CD4-positive, alpha-beta T cell treated with Interleukin-1 beta for 1 hour (primary cell): ENCODE results near the gene ABCA4.
"Not testable (repeated sequence)": the region's sequence is repeated elsewhere in the genome, so short reads cannot be mapped to it uniquely, and the experiment has no call there.

ENCODE experiments used
- DNase-seq, 2 donors: peaks; one replicate each; pipeline ENCODE4 v3.0.0-alpha.2; 2020 to 2022

ABCA4 gene

GRCh38 chr1:94120991-94121390, at the start of gene ABCA4:
TSS of gene ABCA4 (minus strand) at chr1:94121148. CDS start at chr1:94121045, 103 bp downstream.
- no peak for DNase-seq

GRCh38 chr1:94169126-94169525, 48.2 kb upstream of the ABCA4 start:
- no peak for DNase-seq

- no peak for DNase-seq
These were observed 44.9 kb upstream of the ABCA4 start for GRCh38 chr1:94165843-94166242.

GRCh38 chr1:94164885-94165284, 43.9 kb upstream of the ABCA4 start:
- not testable (repeated sequence) for DNase-seq

- DNase-seq: not testable (repeated sequence)
These were observed 43.2 kb upstream of the ABCA4 start for GRCh38 chr1:94164121-94164520.

GRCh38 chr1:94163249-94163648, 42.3 kb upstream of the ABCA4 start:
- not testable (repeated sequence) for DNase-seq

- no peak for DNase-seq
These were observed 39.9 kb upstream of the ABCA4 start for GRCh38 chr1:94160811-94161210.

- no peak for DNase-seq
These were observed 35.2 kb upstream of the ABCA4 start for GRCh38 chr1:94156096-94156625.

- DNase-seq: no peak
These were observed 34.0 kb upstream of the ABCA4 start for GRCh38 chr1:94154989-94155388.

- no peak for DNase-seq
These were observed 32.2 kb upstream of the ABCA4 start for GRCh38 chr1:94153133-94153532.

GRCh38 chr1:94149166-94149565, 28.2 kb upstream of the ABCA4 start:
- DNase-seq: not testable (repeated sequence)

GRCh38 chr1:94146273-94146672, 25.3 kb upstream of the ABCA4 start:
- no peak for DNase-seq

- no peak for DNase-seq
These were observed 23.9 kb upstream of the ABCA4 start for GRCh38 chr1:94144836-94145235.

- no peak for DNase-seq
These were observed 22.8 kb upstream of the ABCA4 start for GRCh38 chr1:94143809-94144176.

- no peak for DNase-seq
These were observed 22.3 kb upstream of the ABCA4 start for GRCh38 chr1:94143173-94143808.

- DNase-seq: no peak
These were observed 21.6 kb upstream of the ABCA4 start for GRCh38 chr1:94142583-94142982.

GRCh38 chr1:94142022-94142421, 21.1 kb upstream of the ABCA4 start:
- no peak for DNase-seq

GRCh38 chr1:94132111-94132510, 11.2 kb upstream of the ABCA4 start:
- no peak for DNase-seq

GRCh38 chr1:94130851-94131595, 10.1 kb upstream of the ABCA4 start:
- DNase-seq: no peak

GRCh38 chr1:94126651-94127050, 5.7 kb upstream of the ABCA4 start:
- no peak for DNase-seq

GRCh38 chr1:94125551-94126514, 4.9 kb upstream of the ABCA4 start:
- no peak for DNase-seq

- no peak for DNase-seq
These were observed 3.6 kb upstream of the ABCA4 start for GRCh38 chr1:94124538-94124937.
